OCI-LY7 (cell line): ENCODE results near the gene DNAH9. TPM values are rescaled to one million over a fixed set of nuclear protein-coding genes. Genes with fewer than 3 reads are reported as not detected.

Experiments used
- BruUV-seq: library from RNA; stranded (reverse); fragments of 400-500 nt; replicated peaks from 2 replicates; lab custom pipeline; 2021; lab: Mats Ljungman, UMichigan
- CTCF ChIA-PET: fragments of 300-600 bp; sonication (Branson Sonifier 250); formaldehyde crosslinking; loops from one replicate; lab custom pipeline; 2022; ENCODE audit warnings: antibody characterized with exemption; ENCODE audit not compliant: unreplicated experiment; lab: Charles Lee
- POLR2A ChIA-PET: fragments of 300-600 bp; sonication (Branson Sonifier 250); formaldehyde crosslinking; loops from one replicate; lab custom pipeline; 2022; ENCODE audit warnings: antibody characterized with exemption; lab: Charles Lee
- DNase-seq: peaks from one replicate; pipeline ENCODE4 v3.0.0-alpha.2; 2015; ENCODE audit warnings: low spot score
- H2AFZ ChIP-seq: fragments of 200-600 bp; sonication (generic), shearing (Covaris generic); 2 replicates; pipeline ENCODE4 v1.6.1; 2014; ENCODE audit warnings: mild to moderate bottlenecking, antibody characterized with exemption, low read length, moderate library complexity
- H3K27ac ChIP-seq: fragments of 200-600 bp; sonication (generic); 2 replicates; pipeline ENCODE4 v1.5.1; 2014; ENCODE audit warnings: mixed run types, low read depth, mild to moderate bottlenecking, moderate library complexity, low read length, inconsistent platforms; ENCODE audit not compliant: poor library complexity, severe bottlenecking
- H3K36me3 ChIP-seq: fragments of 200-600 bp; sonication (generic); 2 replicates; pipeline ENCODE4 v1.6.1; 2014; ENCODE audit warnings: mild to moderate bottlenecking, antibody characterized with exemption, low read length, moderate library complexity, mixed read lengths; ENCODE audit not compliant: insufficient read depth
- H3K4me1 ChIP-seq: fragments of 200-600 bp; sonication (generic); 2 replicates; pipeline ENCODE4 v1.5.1; 2014; ENCODE audit warnings: mild to moderate bottlenecking, low read length; ENCODE audit not compliant: insufficient read depth, poor library complexity, severe bottlenecking
- H3K4me2 ChIP-seq: fragments of 200-600 bp; sonication (generic); 2 replicates; pipeline ENCODE4 v1.6.1; 2014; ENCODE audit warnings: mild to moderate bottlenecking, low read length
- H3K4me3 ChIP-seq: fragments of 200-600 bp; sonication (generic); 2 replicates; pipeline ENCODE4 v1.5.1; 2014; ENCODE audit warnings: mild to moderate bottlenecking, low read depth, low read length; ENCODE audit not compliant: poor library complexity, severe bottlenecking
- H3K79me2 ChIP-seq: fragments of 200-600 bp; sonication (generic); 2 replicates; pipeline ENCODE4 v1.6.1; 2016; ENCODE audit warnings: low read depth, mild to moderate bottlenecking, low read length, moderate library complexity, mixed read lengths; ENCODE audit not compliant: insufficient read depth
- H3K9me2 ChIP-seq: fragments of 200-600 bp; sonication (generic); 2 replicates; pipeline ENCODE4 v1.6.1; 2016; ENCODE audit warnings: mild to moderate bottlenecking, low read length, mixed read lengths; ENCODE audit not compliant: insufficient read depth
- H3K9me3 ChIP-seq: fragments of 200-600 bp; sonication (generic); 2 replicates; pipeline ENCODE4 v1.6.1; 2014; ENCODE audit warnings: mild to moderate bottlenecking, mixed run types, low read length, mixed read lengths
- H4K20me1 ChIP-seq: fragments of 200-600 bp; sonication (generic); 2 replicates; pipeline ENCODE4 v1.6.1; 2014; ENCODE audit warnings: mild to moderate bottlenecking, antibody characterized with exemption, low read length, moderate library complexity, mixed read lengths; ENCODE audit not compliant: insufficient read depth
- CTCF ChIP-seq: fragments of 200-600 bp; sonication (generic); conservative IDR thresholded peaks from 2 replicates; pipeline ENCODE4 v1.5.1; 2014; ENCODE audit warnings: mild to moderate bottlenecking, antibody characterized with exemption, low read length, moderate library complexity, mixed read lengths
- EZH2phosphoT487 ChIP-seq: fragments of 200-600 bp; sonication (generic); IDR thresholded peaks from 2 replicates; pipeline ENCODE4 v1.6.1; 2018; ENCODE audit warnings: low read depth, borderline replicate concordance, mild to moderate bottlenecking, mixed run types, antibody characterized with exemption, low read length, moderate library complexity, mixed read lengths
- intact Hi-C: fragments of 100-400 bp; cut with micrococcal nuclease; formaldehyde crosslinking; loops from one replicate; pipeline ENCODE4 v1.10.0; 2022; ENCODE audit not compliant: unreplicated experiment
- total RNA-seq, 2 experiments: library from RNA; depleted of rRNA in 1 of 2; stranded (reverse); fragments of >200 nt in 1 of 2; shearing (Covaris generic) in 1 of 2; gene quantifications; 2 replicates each; pipeline ENCODE4 v1.2.3, GENCODE V29; 2014 to 2022

Gene DNAH9
- total RNA-seq, 2 experiments from 2014 or later: not detected

DNA sequence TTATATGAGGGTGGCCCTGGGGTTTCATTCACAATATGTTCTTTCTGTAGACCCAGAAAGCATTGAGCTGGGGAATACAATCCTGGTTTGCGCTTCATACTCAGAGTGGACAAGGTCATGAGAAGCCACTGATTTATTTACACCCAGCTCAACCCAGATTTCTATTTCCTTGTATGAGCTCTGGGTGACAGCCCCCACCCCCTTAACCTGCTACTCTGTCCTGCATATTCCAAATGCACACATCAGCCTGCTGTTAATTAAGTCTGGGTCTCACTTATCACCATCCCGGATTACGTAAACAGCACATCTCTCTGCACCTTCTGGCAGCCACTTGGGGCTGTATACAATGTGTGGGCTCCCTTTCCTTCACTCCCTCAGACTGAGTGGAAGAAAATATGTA is 102.4 kb downstream of the DNAH9 start:
- H3K4me1 ChIP-seq: no peaks in the 10 kb centered on the region
- H3K4me3 ChIP-seq: no peak overlapping the region
- H3K36me3 ChIP-seq: no peaks in the 10 kb centered on the region
- no peaks in the 10 kb centered on the region for H3K9me2 ChIP-seq
- no peak overlapping the region for H2AFZ ChIP-seq
- H3K4me2 ChIP-seq: no peak overlapping the region
- TF ChIP-seq CTCF (no peak), EZH2phosphoT487 (no peak)
- no peaks in the 10 kb centered on the region for H4K20me1 ChIP-seq
- CTCF ChIA-PET: interaction anchor here (0.5 kb wide), 1 partner anchor 1054 kb away, joined by 3 read pairs; no protein-coding TSS in a partner anchor
- no TSS peak for BruUV-seq
- intact Hi-C loops: no loop called here
- DNase-seq: no peak
- POLR2A ChIA-PET: interaction anchor here (0.6 kb wide), 1 partner anchor 26 kb away, joined by 4 read pairs; no protein-coding TSS in a partner anchor
- H3K9me3 ChIP-seq: no peaks in the 10 kb centered on the region
- H3K79me2 ChIP-seq: no peaks in the 10 kb centered on the region
- no peak overlapping the region for H3K27ac ChIP-seq

- Histone ChIP-seq H3K4me2 (no peak overlapping the region), H3K36me3 (no peaks in the 10 kb centered on the region), H4K20me1 (no peaks in the 10 kb centered on the region), H3K9me3 (no peaks in the 10 kb centered on the region), H3K4me1 (no peaks in the 10 kb centered on the region), H3K79me2 (no peaks in the 10 kb centered on the region), H3K9me2 (no peaks in the 10 kb centered on the region), H2AFZ (no peak overlapping the region), H3K27ac (no peak overlapping the region), H3K4me3 (no peak overlapping the region)
- no peak for DNase-seq
- CTCF ChIA-PET: interaction anchor here (0.5 kb wide), 1 partner anchor 190 kb away, joined by 4 read pairs; no protein-coding TSS in a partner anchor
- POLR2A ChIA-PET: no interaction called here
- BruUV-seq: no TSS peak
- intact Hi-C loops: no loop called here
- TF ChIP-seq EZH2phosphoT487: no peak
- no peak for TF ChIP-seq CTCF
Observed at GRCh38 chr17:11701911-11702310, 103.6 kb downstream of the DNAH9 start.

DNA sequence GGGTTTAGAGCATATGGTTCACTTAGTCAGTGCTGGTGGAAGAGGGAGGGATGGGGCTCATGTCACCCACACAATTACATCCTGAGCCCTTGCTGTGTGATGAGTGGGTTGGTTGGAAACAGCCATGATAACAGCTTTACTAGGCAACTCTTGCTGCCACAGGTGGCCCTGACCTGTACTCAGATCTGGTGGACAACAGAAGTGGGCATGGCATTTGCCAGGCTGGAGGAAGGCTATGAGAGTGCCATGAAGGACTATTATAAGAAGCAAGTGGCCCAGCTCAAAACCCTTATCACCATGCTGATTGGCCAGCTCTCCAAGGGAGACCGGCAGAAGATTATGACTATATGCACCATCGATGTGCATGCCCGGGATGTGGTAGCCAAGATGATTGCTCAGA is 105.8 kb downstream of the DNAH9 start:
- Histone ChIP-seq H3K4me2 (no peak overlapping the region), H3K27ac (no peak overlapping the region), H3K9me3 (no peaks in the 10 kb centered on the region), H3K79me2 (no peaks in the 10 kb centered on the region), H4K20me1 (no peaks in the 10 kb centered on the region), H3K36me3 (no peaks in the 10 kb centered on the region), H3K4me3 (no peak overlapping the region), H3K9me2 (no peaks in the 10 kb centered on the region), H3K4me1 (no peaks in the 10 kb centered on the region), H2AFZ (no peak overlapping the region)
- DNase-seq: no peak
- CTCF ChIA-PET: no interaction called here
- TF ChIP-seq EZH2phosphoT487: no peak
- TF ChIP-seq CTCF: no peak
- no TSS peak for BruUV-seq
- intact Hi-C loops: no loop called here
- POLR2A ChIA-PET: no interaction called here
